IMR-90 (cell line): Measurements from ENCODE around the gene ZBTB22. TPM values are rescaled to one million over a fixed set of nuclear protein-coding genes. Genes with fewer than 3 reads are reported as not detected.

Experiments used
- ATAC-seq: fragments of 200-7000 bp; cut with Tn5 transposase; 2 replicates; pipeline ENCODE4 v1.9.1; 2020; ENCODE audit warnings: low read depth, mild to moderate bottlenecking, moderate library complexity
- BruUV-seq: library from RNA; stranded (reverse); fragments of 400-500 nt; replicated peaks from 2 replicates; lab custom pipeline; 2021; lab: Mats Ljungman, UMichigan
- CTCF ChIA-PET: fragments of 300-600 bp; formaldehyde crosslinking; extraction: SDS; loops from one replicate; lab custom pipeline; 2021; ENCODE audit warnings: antibody characterized with exemption; lab: Yijun Ruan, JAX
- POLR2A ChIA-PET: fragments of 300-600 bp; sonication (Branson Sonifier 250); formaldehyde crosslinking; loops from one replicate; lab custom pipeline; 2022; ENCODE audit warnings: antibody characterized with exemption; ENCODE audit not compliant: unreplicated experiment; lab: Charles Lee
- DNase-seq: peaks from one replicate; pipeline ENCODE4 v3.0.0; 2013
- H2AFZ ChIP-seq: replicated peaks from 2 replicates; pipeline ENCODE3; 2013; ENCODE audit warnings: low read length, mild to moderate bottlenecking; ENCODE audit not compliant: poor library complexity
- H2AK5ac ChIP-seq: 2 replicates; pipeline ENCODE4 v1.6.1; 2013; ENCODE audit warnings: low read depth, low read length, inconsistent platforms
- H2AK9ac ChIP-seq: replicated peaks from 2 replicates; pipeline ENCODE3; 2013; ENCODE audit warnings: mild to moderate bottlenecking, low read depth, low read length, moderate library complexity; ENCODE audit not compliant: poor library complexity
- H2BK120ac ChIP-seq: 2 replicates; pipeline ENCODE4 v1.6.1; 2013; ENCODE audit warnings: low read depth, low read length, inconsistent platforms
- H2BK15ac ChIP-seq: 3 replicates; pipeline ENCODE4 v1.6.1; 2013; ENCODE audit warnings: low read depth, low read length, inconsistent platforms
- H2BK20ac ChIP-seq: 2 replicates; pipeline ENCODE4 v1.6.1; 2013; ENCODE audit warnings: low read depth, mild to moderate bottlenecking, inconsistent platforms, low read length, moderate library complexity
- H2BK5ac ChIP-seq: 2 replicates; pipeline ENCODE4 v1.6.1; 2013; ENCODE audit warnings: mild to moderate bottlenecking, low read depth, low read length, inconsistent platforms; ENCODE audit not compliant: poor library complexity, severe bottlenecking
- H3K14ac ChIP-seq: replicated peaks from 2 replicates; pipeline ENCODE4 v1.6.1; 2013; ENCODE audit warnings: low read depth, low read length, inconsistent platforms
- H3K18ac ChIP-seq: 2 replicates; pipeline ENCODE4 v1.6.1; 2013; ENCODE audit warnings: low read depth, low read length, control low read depth
- H3K23ac ChIP-seq: 2 replicates; pipeline ENCODE4 v1.6.1; 2013; ENCODE audit warnings: low read depth, low read length, inconsistent platforms
- H3K27ac ChIP-seq: 2 replicates; pipeline ENCODE4 v1.5.1; 2013; ENCODE audit warnings: mild to moderate bottlenecking, control low read depth, low read length; ENCODE audit not compliant: insufficient read depth
- H3K27me3 ChIP-seq: 2 replicates; pipeline ENCODE4 v1.6.1; 2013; ENCODE audit warnings: low read length; ENCODE audit not compliant: control insufficient read depth, insufficient read depth
- H3K36me3 ChIP-seq: 2 replicates; pipeline ENCODE4 v1.6.1; 2013; ENCODE audit warnings: low read length, mixed read lengths; ENCODE audit not compliant: control insufficient read depth, insufficient read depth
- H3K4ac ChIP-seq: 2 replicates; pipeline ENCODE4 v1.6.1; 2013; ENCODE audit warnings: low read depth, low read length, inconsistent platforms
- H3K4me1 ChIP-seq: 2 replicates; pipeline ENCODE4 v1.6.1; 2013; ENCODE audit warnings: low read length, mixed read lengths; ENCODE audit not compliant: control insufficient read depth, insufficient read depth
- H3K4me2 ChIP-seq: 2 replicates; pipeline ENCODE4 v1.6.1; 2013; ENCODE audit warnings: low read depth, mild to moderate bottlenecking, control low read depth, low read length, moderate library complexity
- H3K4me3 ChIP-seq: 2 replicates; pipeline ENCODE4 v1.5.1; 2013; ENCODE audit warnings: low read depth, mild to moderate bottlenecking, control low read depth, low read length, moderate library complexity; ENCODE audit not compliant: insufficient read depth
- H3K56ac ChIP-seq: 2 replicates; pipeline ENCODE4 v1.6.1; 2013; ENCODE audit warnings: low read length, inconsistent platforms; ENCODE audit not compliant: insufficient read depth; ENCODE audit errors: extremely low read depth
- H3K79me1 ChIP-seq, 2 experiments: 2 replicates each; pipeline ENCODE4 v1.6.1; 2013; ENCODE audit warnings: low read length in 2 of 2, inconsistent platforms in 1 of 2, low read depth in 1 of 2
- H3K9ac ChIP-seq: 2 replicates; pipeline ENCODE4 v1.6.1; 2013; ENCODE audit warnings: low read depth, low read length, control low read depth
- H3K9me1 ChIP-seq: 2 replicates; pipeline ENCODE4 v1.6.1; 2013; ENCODE audit warnings: low read length, inconsistent platforms; ENCODE audit not compliant: insufficient read depth
- H3K9me3 ChIP-seq: 2 replicates; pipeline ENCODE4 v1.6.1; 2013; ENCODE audit warnings: low read length; ENCODE audit not compliant: control insufficient read depth, insufficient read depth
- H4K20me1 ChIP-seq: 2 replicates; pipeline ENCODE4 v1.6.1; 2013; ENCODE audit warnings: low read length, inconsistent platforms; ENCODE audit not compliant: insufficient read depth
- H4K5ac ChIP-seq: 2 replicates; pipeline ENCODE4 v1.6.1; 2013; ENCODE audit warnings: mild to moderate bottlenecking, low read depth, low read length, control low read depth
- H4K8ac ChIP-seq, 2 experiments: 2 replicates each; pipeline ENCODE4 v1.6.1; 2013; ENCODE audit warnings: low read depth in 2 of 2, low read length in 2 of 2, control low read depth in 1 of 2, inconsistent platforms in 1 of 2
- H4K91ac ChIP-seq: 2 replicates; pipeline ENCODE4 v1.6.1; 2013; ENCODE audit warnings: low read depth, low read length, inconsistent platforms; ENCODE audit not compliant: insufficient read depth
- CEBPB ChIP-seq: IDR thresholded peaks from 2 replicates; pipeline ENCODE4 v1.6.1; 2012; ENCODE audit warnings: low read depth, low read length, improper control_type of control experiment
- CHD1 ChIP-seq: IDR thresholded peaks from 2 replicates; pipeline ENCODE4 v1.6.1; 2012; ENCODE audit warnings: low read depth, low read length, improper control_type of control experiment
- MAZ ChIP-seq: IDR thresholded peaks from 2 replicates; pipeline ENCODE4 v1.6.1; 2012; ENCODE audit warnings: low read depth, mild to moderate bottlenecking, low read length, improper control_type of control experiment, moderate library complexity, borderline replicate concordance
- MXI1 ChIP-seq: IDR thresholded peaks from 2 replicates; pipeline ENCODE4 v1.6.1; 2012; ENCODE audit warnings: low read depth, mild to moderate bottlenecking, low read length, moderate library complexity, borderline replicate concordance
- POLR2A ChIP-seq: IDR thresholded peaks from 2 replicates; pipeline ENCODE4 v1.6.1; 2012; ENCODE audit warnings: mild to moderate bottlenecking, low read depth, low read length
- RAD21 ChIP-seq: IDR thresholded peaks from 2 replicates; pipeline ENCODE4 v1.6.1; 2012; ENCODE audit warnings: low read length, improper control_type of control experiment
- SMC3 ChIP-seq: fragments of 150-350 bp; IDR thresholded peaks from 2 replicates; pipeline ENCODE4 v1.6.1; 2016; ENCODE audit warnings: low read depth, mild to moderate bottlenecking, antibody characterized with exemption, low read length, moderate library complexity
- USF2 ChIP-seq: fragments of 150-350 bp; IDR thresholded peaks from 2 replicates; pipeline ENCODE4 v1.6.1; 2017; ENCODE audit warnings: mild to moderate bottlenecking, antibody characterized with exemption, low read length, low read depth
- WGBS, 2 experiments: methylation state at CpG; one replicate each; pipeline versions ENCODE4 v1.1.5 to v1.1.7; 2013; ENCODE audit warnings: missing lambda C conversion rate in 2 of 2; ENCODE audit not compliant: insufficient read length in 1 of 2; ENCODE audit errors: extremely low coverage in 2 of 2; 5-methylcytosine and 5-hydroxymethylcytosine counted together
- dilution Hi-C: fragments of 300-500 bp; cut with HindIII; formaldehyde crosslinking; loops from one replicate; pipeline ENCODE4 v1.14.3; 2018; ENCODE audit warnings: low sequenced_read_pairs; ENCODE audit not compliant: unreplicated experiment
- in situ Hi-C: fragments of 300-500 bp; cut with MboI; formaldehyde crosslinking; loops from 3 replicates; pipeline ENCODE4 v1.14.3; 2019; ENCODE audit warnings: low sequenced_read_pairs, inconsistent platforms, mixed read lengths
- intact Hi-C: fragments of 100-400 bp; cut with micrococcal nuclease; formaldehyde crosslinking; loops from 2 replicates; pipeline ENCODE4 v1.10.0; 2022
- polyA plus RNA-seq, 3 experiments: library from polyadenylated mRNA; depleted of rRNA; stranded (reverse); fragments of >200 nt; gene quantifications; 2 replicates each; pipeline ENCODE4 v1.2.3, GENCODE V29; 2012; ENCODE audit warnings: low replicate concordance in 1 of 3
- total RNA-seq: library from RNA; depleted of rRNA; stranded (reverse); fragments of >200 nt; gene quantifications from 2 replicates; pipeline ENCODE4 v1.2.3, GENCODE V29; 2012
- TF ChIP-seq, protein P1 (sequence below): fragments of 150-350 bp; IDR thresholded peaks from 2 replicates; pipeline ENCODE4 v1.6.1; 2016; ENCODE audit warnings: low read depth, mild to moderate bottlenecking, low read length, moderate library complexity, borderline replicate concordance
- TF ChIP-seq, protein P2 (sequence below): conservative IDR thresholded peaks from 2 replicates; pipeline ENCODE4 v1.5.1; 2012; ENCODE audit warnings: mild to moderate bottlenecking, low read depth, low read length, improper control_type of control experiment

The ZBTB22 gene
- total and polyA plus RNA-seq, 2 of the 4 experiments (the other 2 are of a cell fraction): 6.8 to 13.0 TPM

- H3K27ac ChIP-seq: no peak overlapping the region
- 6% methylated on average over 7 of the region's 22 CpGs; no CpG with 5 or more reads in 1 of the 2 experiments for WGBS, 2 experiments
- H3K79me1 ChIP-seq: no peaks in the 10 kb centered on the region
- no peak overlapping the region for H2AK5ac ChIP-seq
- CTCF ChIA-PET: interaction anchor here (0.6 kb wide), 2 partner anchors 16 to 44 kb away, joined by 4 to 7 read pairs; no protein-coding TSS in a partner anchor
- no peak overlapping the region for H3K4ac ChIP-seq
- dilution Hi-C loops: no loop called here
- ATAC-seq (peak; percentile 76), DNase-seq (peak; percentile 81)
- no peak overlapping the region for H3K4me3 ChIP-seq
- no peak overlapping the region for H3K9ac ChIP-seq
- no peak overlapping the region for H2BK15ac ChIP-seq
- H3K36me3 ChIP-seq: no peaks in the 10 kb centered on the region
- no peak overlapping the region for H3K18ac ChIP-seq
- H4K8ac ChIP-seq: no peak overlapping the region
- no peaks in the 10 kb centered on the region for H3K9me1 ChIP-seq
- no peak overlapping the region for H3K14ac ChIP-seq
- H3K23ac ChIP-seq: no peak overlapping the region; the same call in 1 of the 2 replicates
- H3K56ac ChIP-seq: no peak overlapping the region
- no peaks in the 10 kb centered on the region for H4K20me1 ChIP-seq
- peaks cover 1% of the 10 kb centered on the region for H3K27me3 ChIP-seq
- H2AK9ac ChIP-seq: peak overlapping the region; percentile 70
- H4K91ac ChIP-seq: no peak overlapping the region
- no peaks in the 10 kb centered on the region for H3K9me3 ChIP-seq
- H2BK20ac ChIP-seq: no peak overlapping the region
- intact Hi-C loops: loop anchor here (1.0 kb wide), 1 partner anchor 32 kb away; no protein-coding TSS in a partner anchor
- H3K4me1 ChIP-seq: peaks cover 2% of the 10 kb centered on the region; the same call in 1 of the 2 replicates
- no peak overlapping the region for H3K4me2 ChIP-seq
- BruUV-seq: no TSS peak
- H2BK120ac ChIP-seq: no peak overlapping the region
- H4K5ac ChIP-seq: no peak overlapping the region
- no peak overlapping the region for H2BK5ac ChIP-seq
- TF ChIP-seq SMC3 (peak; percentile 34), MAZ (no peak), CEBPB (no peak), POLR2A (no peak), MXI1 (no peak), CHD1 (no peak), USF2 (no peak), RAD21 (peak; percentile 53)
- TF ChIP-seq, protein P1, sequence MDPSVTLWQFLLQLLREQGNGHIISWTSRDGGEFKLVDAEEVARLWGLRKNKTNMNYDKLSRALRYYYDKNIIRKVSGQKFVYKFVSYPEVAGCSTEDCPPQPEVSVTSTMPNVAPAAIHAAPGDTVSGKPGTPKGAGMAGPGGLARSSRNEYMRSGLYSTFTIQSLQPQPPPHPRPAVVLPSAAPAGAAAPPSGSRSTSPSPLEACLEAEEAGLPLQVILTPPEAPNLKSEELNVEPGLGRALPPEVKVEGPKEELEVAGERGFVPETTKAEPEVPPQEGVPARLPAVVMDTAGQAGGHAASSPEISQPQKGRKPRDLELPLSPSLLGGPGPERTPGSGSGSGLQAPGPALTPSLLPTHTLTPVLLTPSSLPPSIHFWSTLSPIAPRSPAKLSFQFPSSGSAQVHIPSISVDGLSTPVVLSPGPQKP: no peak
- TF ChIP-seq, protein P2, sequence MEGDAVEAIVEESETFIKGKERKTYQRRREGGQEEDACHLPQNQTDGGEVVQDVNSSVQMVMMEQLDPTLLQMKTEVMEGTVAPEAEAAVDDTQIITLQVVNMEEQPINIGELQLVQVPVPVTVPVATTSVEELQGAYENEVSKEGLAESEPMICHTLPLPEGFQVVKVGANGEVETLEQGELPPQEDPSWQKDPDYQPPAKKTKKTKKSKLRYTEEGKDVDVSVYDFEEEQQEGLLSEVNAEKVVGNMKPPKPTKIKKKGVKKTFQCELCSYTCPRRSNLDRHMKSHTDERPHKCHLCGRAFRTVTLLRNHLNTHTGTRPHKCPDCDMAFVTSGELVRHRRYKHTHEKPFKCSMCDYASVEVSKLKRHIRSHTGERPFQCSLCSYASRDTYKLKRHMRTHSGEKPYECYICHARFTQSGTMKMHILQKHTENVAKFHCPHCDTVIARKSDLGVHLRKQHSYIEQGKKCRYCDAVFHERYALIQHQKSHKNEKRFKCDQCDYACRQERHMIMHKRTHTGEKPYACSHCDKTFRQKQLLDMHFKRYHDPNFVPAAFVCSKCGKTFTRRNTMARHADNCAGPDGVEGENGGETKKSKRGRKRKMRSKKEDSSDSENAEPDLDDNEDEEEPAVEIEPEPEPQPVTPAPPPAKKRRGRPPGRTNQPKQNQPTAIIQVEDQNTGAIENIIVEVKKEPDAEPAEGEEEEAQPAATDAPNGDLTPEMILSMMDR: peak; percentile 50
- in situ Hi-C loops: no loop called here
- POLR2A ChIA-PET: interaction anchor here (0.6 kb wide), 1 partner anchor 96 kb away, joined by 8 read pairs; no protein-coding TSS in a partner anchor
- H2AFZ ChIP-seq: peak overlapping the region; percentile 34
Observed at GRCh38 chr6:33344701-33345697, 27.5 kb upstream of the ZBTB22 start.
